Liver (tissue), 9 donors: Measurements from ENCODE around the gene CAMK1D. TPM values are rescaled to one million over a fixed set of nuclear protein-coding genes. Genes with fewer than 3 reads are reported as not detected.

Experiments
- DNase-seq: peaks from one replicate; pipeline ENCODE4 v3.0.0-alpha.2; 2017; ENCODE audit warnings: low spot score
- H3K27ac ChIP-seq, 2 donors: one replicate each; pipeline ENCODE4 v1.7.0; 2013; ENCODE audit warnings: inconsistent platforms in 2 of 2, low read length in 2 of 2, control low read depth in 1 of 2, low read depth in 1 of 2, mild to moderate bottlenecking in 1 of 2
- H3K27me3 ChIP-seq, 4 donors: one replicate each; pipeline versions ENCODE4 v1.6.1 to v1.7.0; 2013; ENCODE audit warnings: low read length in 3 of 4, inconsistent platforms in 1 of 4, mild to moderate bottlenecking in 1 of 4, moderate library complexity in 1 of 4; ENCODE audit not compliant: control insufficient read depth in 4 of 4, insufficient read depth in 4 of 4
- H3K36me3 ChIP-seq, 4 donors: one replicate each; pipeline versions ENCODE4 v1.6.1 to v1.7.0; 2013; ENCODE audit warnings: low read length in 3 of 4, mild to moderate bottlenecking in 3 of 4, low read depth in 1 of 4, moderate library complexity in 1 of 4; ENCODE audit not compliant: control insufficient read depth in 4 of 4, insufficient read depth in 3 of 4
- H3K4me1 ChIP-seq, 4 donors: one replicate each; pipeline versions ENCODE4 v1.6.1 to v1.7.0; 2013; ENCODE audit warnings: low read length in 3 of 4, mild to moderate bottlenecking in 3 of 4, moderate library complexity in 1 of 4; ENCODE audit not compliant: control insufficient read depth in 4 of 4, insufficient read depth in 4 of 4
- H3K4me3 ChIP-seq, 3 donors: one replicate each; pipeline versions ENCODE4 v1.6.1 to v1.7.0; 2013; ENCODE audit warnings: low read length in 3 of 3, control low read depth in 1 of 3, low read depth in 1 of 3, mild to moderate bottlenecking in 1 of 3
- H3K9ac ChIP-seq, 2 donors: one replicate each; pipeline ENCODE4 v1.7.0; 2013; ENCODE audit warnings: low read length in 2 of 2, mild to moderate bottlenecking in 2 of 2, moderate library complexity in 2 of 2, control low read depth in 1 of 2, low read depth in 1 of 2
- H3K9me3 ChIP-seq, 4 donors: one replicate each; pipeline versions ENCODE4 v1.6.1 to v1.7.0; 2013; ENCODE audit warnings: low read length in 3 of 4; ENCODE audit not compliant: control insufficient read depth in 4 of 4
- ATF3 ChIP-seq: IDR thresholded peaks from 2 replicates; pipeline ENCODE4 v1.6.1; 2016; ENCODE audit warnings: antibody characterized with exemption
- CTCF ChIP-seq: fragments of 150-350 bp; IDR thresholded peaks from 2 replicates; pipeline ENCODE4 v1.5.1; 2017; ENCODE audit warnings: improper control_type of control experiment, low read depth, low read length; ENCODE audit not compliant: missing input control
- EGR1 ChIP-seq, 2 donors: IDR thresholded peaks; 2 replicates each; pipeline ENCODE4 v1.6.1; 2016 to 2018; ENCODE audit warnings: antibody characterized with exemption in 2 of 2, low read depth in 2 of 2
- FOXA1 ChIP-seq: IDR thresholded peaks from 2 replicates; pipeline ENCODE4 v1.6.1; 2016; ENCODE audit warnings: antibody characterized with exemption
- FOXA2 ChIP-seq: IDR thresholded peaks from 2 replicates; pipeline ENCODE4 v1.6.1; 2016; ENCODE audit warnings: antibody characterized with exemption
- GABPA ChIP-seq, 2 donors: IDR thresholded peaks in 1 of 2; conservative IDR thresholded peaks in 1 of 2; 2 replicates each; pipeline ENCODE4 v1.6.1; 2016; ENCODE audit warnings: antibody characterized with exemption in 2 of 2, mild to moderate bottlenecking in 1 of 2, moderate library complexity in 1 of 2
- HNF4A ChIP-seq, 2 donors: conservative IDR thresholded peaks; 2 replicates each; pipeline ENCODE4 v1.6.1; 2016; ENCODE audit warnings: antibody characterized with exemption in 2 of 2, mild to moderate bottlenecking in 2 of 2
- HNF4G ChIP-seq: IDR thresholded peaks from 2 replicates; pipeline ENCODE4 v1.6.1; 2016; ENCODE audit warnings: antibody characterized with exemption
- JUND ChIP-seq, 2 donors: IDR thresholded peaks; 2 replicates each; pipeline ENCODE4 v1.6.1; 2016; ENCODE audit warnings: antibody characterized with exemption in 2 of 2
- MAX ChIP-seq: IDR thresholded peaks from 2 replicates; pipeline ENCODE4 v1.6.1; 2016; ENCODE audit warnings: antibody characterized with exemption
- NR2F2 ChIP-seq: IDR thresholded peaks from 2 replicates; pipeline ENCODE4 v1.6.1; 2016; ENCODE audit warnings: antibody characterized with exemption
- RAD21 ChIP-seq, 2 donors: IDR thresholded peaks; 2 replicates each; pipeline ENCODE4 v1.6.1; 2016; ENCODE audit warnings: antibody characterized with exemption in 2 of 2, mild to moderate bottlenecking in 2 of 2
- REST ChIP-seq: IDR thresholded peaks from 2 replicates; pipeline ENCODE4 v1.6.1; 2016; ENCODE audit warnings: antibody characterized with exemption, mild to moderate bottlenecking
- RXRA ChIP-seq, 2 donors: IDR thresholded peaks; 2 replicates each; pipeline ENCODE4 v1.6.1; 2017 to 2018; ENCODE audit warnings: antibody characterized with exemption in 2 of 2, mild to moderate bottlenecking in 1 of 2
- SP1 ChIP-seq: IDR thresholded peaks from 2 replicates; pipeline ENCODE4 v1.6.1; 2018; ENCODE audit warnings: antibody characterized with exemption, mild to moderate bottlenecking
- TAF1 ChIP-seq: conservative IDR thresholded peaks from 2 replicates; pipeline ENCODE4 v1.6.1; 2016; ENCODE audit warnings: antibody characterized with exemption, mild to moderate bottlenecking
- YY1 ChIP-seq: IDR thresholded peaks from 2 replicates; pipeline ENCODE4 v1.6.1; 2016; ENCODE audit warnings: antibody characterized with exemption, mild to moderate bottlenecking
- ZBTB33 ChIP-seq: IDR thresholded peaks from 2 replicates; pipeline ENCODE4 v1.6.1; 2016; ENCODE audit warnings: antibody characterized with exemption
- WGBS: extraction: QIAGEN DNeasy Blood & Tissue Kit; methylation state at CpG from one replicate; pipeline ENCODE4 v1.1.7; 2013; 5-methylcytosine and 5-hydroxymethylcytosine counted together
- polyA plus RNA-seq, 2 donors: library from polyadenylated mRNA; stranded (reverse) in 1 of 2; unstranded in 1 of 2; fragments of 200-250 nt in 1 of 2; fragments of >200 nt in 1 of 2; fragmentation: Nextera tagmentation in 1 of 2; extraction: Ambion mirVana in 1 of 2; gene quantifications; one replicate each; pipeline versions ENCODE4 v1.2.1 to v1.2.3, GENCODE V29; 2013 to 2015
- total RNA-seq, 2 donors: library from RNA; depleted of rRNA; stranded (reverse); fragments of >200 nt; gene quantifications; one replicate each; pipeline ENCODE4 v1.2.3, GENCODE V29; 2014
- donor health status: healthy.
- donor health status: healthy.
- donor health status: healthy.
- donor health status: healthy.
- donor health status: healthy.

Gene CAMK1D
- total and polyA plus RNA-seq, 4 donors = 2.7 to 10.1 (median 4.2) TPM

- no peak for DNase-seq
- Histone ChIP-seq H3K4me3 (no peak overlapping the region), H3K4me1 (no peaks in the 10 kb centered on the region), H3K27me3 (no peaks in the 10 kb centered on the region), H3K9ac (no peak overlapping the region), H3K9me3 (no peaks in the 10 kb centered on the region), H3K27ac (no peak overlapping the region), H3K36me3 (no peaks in the 10 kb centered on the region)
- WGBS = 98% methylated on average over 4 of the region's 4 CpGs
- TF ChIP-seq ATF3 = no peak
- TF ChIP-seq GABPA (IDR thresholded peaks at IDR 0.05 in 1 of 2, conservative IDR thresholded peaks at IDR 0.05 in 1 of 2) = no peak
- TF ChIP-seq RXRA (IDR thresholded peaks at IDR 0.05) = no peak
- TF ChIP-seq RAD21 (IDR thresholded peaks at IDR 0.05) = no peak
- no peak for TF ChIP-seq REST
- TF ChIP-seq TAF1 = no peak
- TF ChIP-seq JUND (IDR thresholded peaks at IDR 0.05) = no peak
- TF ChIP-seq FOXA1 = no peak
- no peak for TF ChIP-seq HNF4A (conservative IDR thresholded peaks at IDR 0.05)
- TF ChIP-seq CTCF = no peak
- TF ChIP-seq FOXA2 = no peak
- TF ChIP-seq YY1 = no peak
- no peak for TF ChIP-seq MAX
- TF ChIP-seq HNF4G = no peak
- no peak for TF ChIP-seq EGR1 (IDR thresholded peaks at IDR 0.05; ENCODE audit: low read depth in 2 of 2)
- no peak for TF ChIP-seq NR2F2
- TF ChIP-seq SP1 = no peak
Measured at GRCh38 chr10:12743941-12744340, 394.6 kb downstream of the CAMK1D start.

- WGBS = 91% methylated on average over 4 of the region's 4 CpGs
- Histone ChIP-seq H3K27ac (no peak overlapping the region), H3K4me1 (no peaks in the 10 kb centered on the region), H3K27me3 (no peaks in the 10 kb centered on the region), H3K36me3 (no peaks in the 10 kb centered on the region), H3K4me3 (no peak overlapping the region), H3K9me3 (no peaks in the 10 kb centered on the region), H3K9ac (no peak overlapping the region)
- TF ChIP-seq HNF4A (conservative IDR thresholded peaks at IDR 0.05) = no peak
- TF ChIP-seq RAD21 (IDR thresholded peaks at IDR 0.05) = no peak
- no peak for TF ChIP-seq GABPA (IDR thresholded peaks at IDR 0.05 in 1 of 2, conservative IDR thresholded peaks at IDR 0.05 in 1 of 2)
- TF ChIP-seq SP1 = no peak
- TF ChIP-seq FOXA2 = no peak
- no peak for TF ChIP-seq FOXA1
- TF ChIP-seq YY1 = no peak
- TF ChIP-seq MAX = no peak
- no peak for TF ChIP-seq HNF4G
- no peak for TF ChIP-seq ZBTB33
- TF ChIP-seq NR2F2 = no peak
- TF ChIP-seq CTCF = no peak
- no peak for TF ChIP-seq REST
- TF ChIP-seq JUND (IDR thresholded peaks at IDR 0.05) = no peak
- DNase-seq = no peak
Measured at GRCh38 chr10:12748186-12748585, 398.8 kb downstream of the CAMK1D start.
